ENCODE results near the gene RAB27B.

- TF ChIP-seq CTCF (conservative IDR thresholded peaks at IDR 0.05; ENCODE audit: low read depth, low read length) (no peak), EZH2phosphoT487 (IDR thresholded peaks at IDR 0.05; ENCODE audit: borderline replicate concordance, low read length) (no peak), EZH2 (IDR thresholded peaks at IDR 0.05; ENCODE audit: low read length, unreplicated experiment) (no peak)
Observed at GRCh38 chr18:54918060-54918459, 89.8 kb downstream of the RAB27B start.
